Stimulated activated naive CD8-positive, alpha-beta T cell treated with anti-CD3 and anti-CD28 coated beads, Interleukin-15, Interleukin-2, amounts not matched to agents 100 U/mL and 50 U/mL, for 24 hours (primary cell): ENCODE results near the gene EID3.
A peak's percentile ranks its signal among the peaks of the same experiment; 100 is the strongest.
"Not testable (repeated sequence)": the region's sequence is repeated elsewhere in the genome, so short reads cannot be mapped to it uniquely, and the experiment has no call there.

ENCODE experiments used
- ATAC-seq: fragments of 150-1000 bp; cut with Tn5 transposase; one replicate; pipeline ENCODE4 v1.10.0; 2021
- DNase-seq: peaks from one replicate; pipeline ENCODE4 v3.0.0; 2021

EID3 gene

DNA sequence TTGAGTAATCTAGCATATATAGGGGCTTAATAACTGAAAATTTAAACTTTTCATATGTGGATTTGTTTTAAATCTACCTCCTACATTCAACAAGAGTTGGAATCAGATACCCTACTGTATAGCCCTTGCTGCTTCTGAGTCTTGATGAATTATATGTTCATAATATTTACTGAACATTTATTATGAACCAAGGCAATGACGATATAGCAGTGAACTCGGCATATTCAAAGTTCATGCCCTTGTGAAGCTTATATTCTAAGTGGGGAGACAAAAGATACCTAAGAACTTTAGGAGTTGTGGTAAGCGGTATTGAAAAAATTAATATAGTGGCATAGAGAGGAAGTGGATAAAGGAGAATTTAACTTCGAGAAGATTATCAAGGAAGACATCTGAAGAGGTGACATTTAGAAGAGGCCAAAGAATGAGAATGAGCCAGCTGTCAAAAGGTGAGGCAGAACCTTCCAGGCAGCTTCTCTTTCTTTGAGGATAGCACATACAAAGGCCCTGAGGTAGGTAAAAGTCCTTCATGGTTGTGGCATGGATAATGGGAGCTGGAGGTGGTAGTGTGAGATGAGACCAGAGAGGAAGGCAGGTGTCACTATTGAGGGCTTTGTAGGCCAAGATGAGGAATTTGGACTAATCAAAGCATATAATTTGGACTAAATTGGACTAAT, 10.2 kb downstream of the EID3 start:
- peak; percentile 36 for ATAC-seq
- no peak for DNase-seq

DNA sequence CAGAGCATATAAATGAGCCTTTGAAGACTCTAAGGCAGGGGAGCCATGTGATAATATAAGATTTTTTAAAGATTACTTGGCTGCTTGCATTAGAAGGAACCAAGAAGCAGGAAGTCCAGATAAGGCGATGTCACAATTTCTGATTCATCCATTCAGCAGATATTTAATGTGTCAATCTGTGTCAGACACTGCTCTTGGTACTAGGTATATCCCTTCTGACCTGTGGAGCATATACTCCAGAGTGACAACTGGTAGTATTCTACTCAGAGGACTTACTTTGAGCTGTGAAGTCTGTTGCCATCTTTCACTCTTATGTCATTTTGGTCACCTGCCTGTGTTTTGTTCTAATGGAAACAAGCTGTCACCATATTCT, 10.7 kb downstream of the EID3 start:
- ATAC-seq (no peak), DNase-seq (no peak)

DNA sequence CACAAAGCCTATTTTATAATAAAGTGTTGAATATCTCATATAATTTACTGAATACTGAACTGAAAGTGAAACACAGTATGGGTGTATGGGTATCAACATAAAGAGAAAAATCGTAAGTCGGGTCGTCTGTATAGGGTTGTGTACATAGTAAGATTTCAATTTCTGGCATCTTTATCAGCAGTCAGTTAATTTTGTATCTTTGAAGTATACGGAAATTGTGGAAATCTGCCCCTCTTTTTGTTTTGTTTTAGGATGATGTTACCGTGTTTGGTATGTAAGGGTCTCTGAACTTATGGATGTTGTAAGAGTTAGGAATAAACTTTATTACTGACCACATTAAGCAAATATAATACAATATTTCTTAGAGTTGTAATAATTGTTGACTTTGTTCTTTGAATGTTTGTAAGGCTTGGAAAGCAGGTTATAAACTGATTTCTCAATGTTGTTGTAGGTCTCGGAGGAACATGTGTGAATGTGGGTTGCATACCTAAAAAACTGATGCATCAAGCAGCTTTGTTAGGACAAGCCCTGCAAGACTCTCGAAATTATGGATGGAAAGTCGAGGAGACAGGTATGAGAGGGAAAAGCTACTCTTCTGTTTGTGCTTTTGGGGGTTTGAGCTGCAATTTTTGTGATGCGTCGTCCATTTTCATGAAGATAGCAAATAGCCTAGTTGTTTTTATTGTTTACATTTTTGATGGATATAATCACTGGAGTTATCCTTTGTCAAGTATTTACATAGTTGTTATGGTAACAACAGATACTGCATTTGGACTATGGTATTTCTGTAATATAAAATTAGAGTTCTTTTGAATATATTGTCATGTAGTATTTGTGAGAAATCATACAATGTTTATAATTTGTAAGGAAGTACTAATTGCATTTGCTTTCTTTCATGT, 12.0 kb downstream of the EID3 start:
- ATAC-seq: no peak
- DNase-seq: no peak

DNA sequence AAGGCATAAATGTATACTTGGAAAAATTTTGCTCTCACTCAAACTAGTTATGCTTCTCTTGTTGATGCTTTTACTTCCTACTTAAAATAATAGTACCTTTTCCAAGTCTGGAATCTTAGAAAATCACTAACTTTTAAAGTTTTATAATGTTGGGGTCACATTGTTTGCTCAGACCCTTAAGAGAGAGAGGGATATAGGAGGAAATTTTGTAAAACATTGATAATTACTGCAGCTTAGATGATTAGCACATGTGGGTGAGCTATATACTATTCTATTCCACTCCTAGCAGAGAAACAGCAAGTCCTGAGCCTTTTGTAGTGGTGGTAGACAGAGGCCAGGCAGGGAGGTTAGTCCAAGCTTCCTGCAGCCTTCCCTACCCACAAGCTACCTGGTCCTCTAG, 13.4 kb downstream of the EID3 start:
- DNase-seq: no peak
- ATAC-seq: no peak

DNA sequence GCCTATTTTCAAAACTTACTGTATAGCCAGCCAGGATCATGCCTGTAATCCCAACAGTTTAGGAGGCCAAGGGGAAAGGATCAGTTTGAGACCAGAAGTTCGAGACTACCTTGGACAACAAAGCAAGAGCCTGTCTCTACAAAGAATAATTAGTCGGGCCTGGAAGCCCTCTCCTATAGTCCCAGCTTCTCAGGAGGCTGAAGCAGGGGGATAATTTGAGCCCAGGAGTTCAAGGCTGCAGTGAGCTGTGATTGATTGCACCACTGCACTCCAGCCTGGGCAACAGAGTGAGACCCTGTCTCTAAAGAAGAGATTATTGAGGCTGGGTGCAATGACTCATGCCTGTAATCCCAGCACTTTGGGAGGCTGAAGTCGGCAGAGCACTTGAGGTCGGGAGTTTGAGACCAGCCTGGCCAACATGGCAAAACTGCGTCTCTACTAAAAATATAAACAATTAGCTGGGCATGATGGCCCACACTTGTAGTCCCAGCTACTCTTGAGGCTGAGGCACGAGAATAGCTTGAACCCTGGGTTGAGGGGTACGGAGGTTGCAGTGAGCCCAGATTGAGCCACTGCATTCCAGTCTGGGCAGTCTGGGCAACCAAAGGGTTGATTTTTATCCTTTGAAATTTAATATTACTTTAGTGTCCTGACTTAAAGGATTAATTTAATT, 14.1 kb downstream of the EID3 start:
- DNase-seq: no peak
- ATAC-seq: no peak

DNA sequence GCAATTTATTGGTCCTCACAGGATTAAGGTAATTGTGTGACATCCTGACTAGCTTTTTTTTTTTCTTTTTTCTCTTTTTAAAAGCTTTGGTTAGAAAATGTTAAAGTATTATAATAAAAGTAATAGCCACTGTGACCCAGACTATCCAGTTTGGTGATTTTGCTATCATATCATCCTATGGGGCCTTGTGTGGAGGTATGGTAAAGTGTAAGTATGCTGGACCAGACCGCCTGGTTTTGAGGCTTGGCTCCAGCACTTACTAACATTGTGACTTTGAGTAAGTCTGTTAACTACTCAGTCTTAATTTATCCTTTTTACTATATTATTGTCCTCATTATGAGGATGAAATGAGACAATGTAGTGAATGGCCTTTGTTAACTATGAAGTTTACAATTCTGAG, 15.5 kb downstream of the EID3 start:
- DNase-seq (no peak), ATAC-seq (no peak)

DNA sequence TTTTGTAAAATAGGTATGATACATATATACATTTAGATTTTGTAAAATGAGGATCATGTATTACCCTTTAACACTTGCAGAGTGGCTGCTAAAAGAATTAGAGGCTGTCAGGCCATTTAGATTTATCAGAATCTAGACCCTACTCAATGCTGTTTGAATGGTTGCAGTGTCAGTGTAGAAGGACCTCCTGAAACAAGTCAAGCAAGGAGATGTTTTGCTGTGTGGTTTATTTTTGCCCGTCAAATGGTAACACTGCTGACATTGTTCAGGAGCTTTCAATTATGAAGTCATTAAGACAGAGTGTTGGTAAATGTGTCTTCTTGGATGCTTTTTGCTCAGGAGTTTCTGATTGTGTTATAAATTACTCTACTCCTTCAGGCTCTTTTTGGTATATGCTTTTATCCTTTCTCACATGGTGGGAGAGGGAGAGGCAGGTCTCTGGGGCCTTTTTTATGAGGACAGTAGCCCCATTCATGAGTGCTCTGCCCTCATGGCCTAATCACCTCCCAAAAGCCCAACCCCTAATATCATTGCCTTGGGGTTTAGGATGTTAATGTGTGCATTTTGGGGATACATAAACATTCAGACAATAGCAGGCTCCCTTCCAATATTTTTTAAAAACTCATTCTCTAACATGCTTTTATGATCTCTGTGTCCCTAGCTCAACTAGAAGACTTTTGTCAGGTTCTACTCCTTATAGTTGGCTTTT, 16.5 kb downstream of the EID3 start:
- no peak for ATAC-seq
- DNase-seq: no peak

DNA sequence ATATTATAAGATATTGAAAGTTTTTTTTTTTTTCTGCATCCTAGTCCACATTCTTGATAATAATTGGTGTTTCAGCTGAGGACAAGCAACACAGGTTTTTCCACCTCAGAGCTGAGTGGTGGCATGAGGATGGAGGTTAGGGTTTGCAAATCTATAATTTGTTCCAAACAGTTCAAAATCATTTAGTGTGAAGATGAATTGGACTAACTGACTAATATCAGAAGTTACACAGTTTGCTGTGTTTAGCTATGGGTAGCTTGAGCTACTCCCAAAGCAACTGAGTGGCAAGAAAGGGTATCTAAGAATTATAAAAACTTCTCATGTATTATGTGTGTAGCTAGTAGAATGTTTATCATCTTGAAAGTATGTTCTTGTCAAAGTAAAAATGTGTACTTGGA, 17.1 kb downstream of the EID3 start:
- DNase-seq (no peak), ATAC-seq (no peak)

DNA sequence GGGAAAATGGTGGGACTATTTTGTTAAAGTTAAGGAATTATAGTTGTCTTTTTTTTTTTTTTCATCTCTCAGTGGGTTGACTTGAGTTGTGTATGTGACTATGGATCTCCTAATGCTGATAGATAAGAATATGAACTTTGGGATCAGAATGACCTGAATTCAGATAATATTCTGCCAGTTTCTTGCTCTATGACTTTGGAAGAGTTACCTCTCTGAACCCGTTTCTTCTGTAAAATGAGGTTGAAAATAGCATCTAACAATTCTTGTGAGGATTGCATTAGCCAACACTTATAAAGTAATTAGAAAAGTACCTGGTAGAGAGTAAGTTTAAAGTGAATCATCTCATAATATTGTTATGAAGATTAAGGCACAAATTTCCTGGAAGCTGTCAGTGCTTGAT, 18.4 kb downstream of the EID3 start:
- no peak for ATAC-seq
- DNase-seq: no peak

DNA sequence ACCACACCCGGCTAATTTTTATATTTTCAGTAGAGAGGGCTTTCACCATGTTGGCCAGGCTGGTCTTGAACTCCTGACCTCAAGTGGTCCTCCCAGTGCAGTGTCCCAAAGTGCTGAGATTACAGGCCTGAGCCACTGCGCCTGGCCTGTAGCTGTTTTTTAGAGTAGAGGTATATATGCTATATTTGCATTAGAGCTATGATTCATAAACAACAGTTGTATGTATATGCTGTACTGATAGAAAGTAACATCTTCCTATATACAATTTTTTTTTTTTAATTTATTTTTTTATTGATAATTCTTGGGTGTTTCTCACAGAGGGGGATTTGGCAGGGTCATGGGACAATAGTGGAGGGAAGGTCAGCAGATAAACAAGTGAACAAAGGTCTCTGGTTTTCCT, 19.0 kb downstream of the EID3 start:
- DNase-seq, ATAC-seq: not testable (repeated sequence)

DNA sequence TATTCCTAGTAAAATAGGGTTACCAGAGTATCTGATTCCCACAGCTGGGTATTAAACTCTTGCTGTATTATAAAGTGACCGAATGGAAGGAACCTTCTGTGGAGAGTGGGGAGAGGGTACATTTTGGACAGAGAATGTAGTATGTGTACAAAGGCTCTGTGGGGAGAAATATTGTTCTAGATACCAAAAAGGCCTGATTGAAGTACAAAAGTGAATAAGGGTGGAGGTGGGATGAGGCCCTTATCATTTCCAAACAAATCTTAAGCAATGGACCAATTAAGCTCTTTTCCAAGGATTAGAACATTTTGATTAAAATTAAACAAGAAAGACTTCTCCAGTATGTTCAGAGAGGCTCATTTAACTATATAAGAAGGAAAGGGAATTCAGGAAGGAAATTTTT, 20.4 kb downstream of the EID3 start:
- DNase-seq: no peak
- no peak for ATAC-seq

DNA sequence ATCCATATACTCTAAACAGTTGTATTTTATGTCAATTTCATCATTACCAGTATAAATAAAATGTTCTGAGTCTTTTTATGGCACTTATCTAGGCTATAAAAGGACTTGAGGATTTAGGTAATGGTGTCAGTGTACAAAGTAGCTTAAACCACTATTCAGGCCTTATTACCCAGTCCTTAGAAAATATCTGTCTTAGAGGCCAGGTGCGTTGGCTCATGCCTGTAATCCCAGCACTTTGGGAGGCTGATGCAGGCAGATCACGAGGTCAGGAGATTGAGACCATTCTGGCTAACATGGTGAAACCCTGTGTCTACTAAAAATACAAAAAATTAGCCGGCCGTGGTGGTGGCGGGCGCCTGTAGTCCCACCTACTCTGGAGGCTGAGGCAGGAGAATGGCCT, 24.7 kb downstream of the EID3 start:
- DNase-seq, ATAC-seq: not testable (repeated sequence)

DNA sequence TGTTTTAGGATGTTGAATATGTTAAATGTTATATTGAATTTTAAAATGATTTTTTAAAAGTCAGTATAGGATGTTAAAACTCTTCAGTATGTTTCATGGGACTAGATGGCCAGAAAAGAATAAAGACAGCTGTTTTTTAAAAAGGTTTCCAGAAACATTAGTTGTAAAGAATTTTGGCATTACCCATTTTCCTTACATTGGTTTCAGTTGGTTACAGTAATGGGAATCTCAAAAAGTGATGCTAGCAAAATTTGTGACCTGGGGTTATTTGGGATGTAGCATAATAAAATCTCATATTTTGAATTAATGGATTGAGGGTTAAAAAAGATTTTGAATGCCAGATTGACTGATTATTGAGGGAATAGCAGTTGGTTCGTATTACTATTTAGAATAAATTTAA, 25.3 kb downstream of the EID3 start:
- no peak for ATAC-seq
- no peak for DNase-seq

DNA sequence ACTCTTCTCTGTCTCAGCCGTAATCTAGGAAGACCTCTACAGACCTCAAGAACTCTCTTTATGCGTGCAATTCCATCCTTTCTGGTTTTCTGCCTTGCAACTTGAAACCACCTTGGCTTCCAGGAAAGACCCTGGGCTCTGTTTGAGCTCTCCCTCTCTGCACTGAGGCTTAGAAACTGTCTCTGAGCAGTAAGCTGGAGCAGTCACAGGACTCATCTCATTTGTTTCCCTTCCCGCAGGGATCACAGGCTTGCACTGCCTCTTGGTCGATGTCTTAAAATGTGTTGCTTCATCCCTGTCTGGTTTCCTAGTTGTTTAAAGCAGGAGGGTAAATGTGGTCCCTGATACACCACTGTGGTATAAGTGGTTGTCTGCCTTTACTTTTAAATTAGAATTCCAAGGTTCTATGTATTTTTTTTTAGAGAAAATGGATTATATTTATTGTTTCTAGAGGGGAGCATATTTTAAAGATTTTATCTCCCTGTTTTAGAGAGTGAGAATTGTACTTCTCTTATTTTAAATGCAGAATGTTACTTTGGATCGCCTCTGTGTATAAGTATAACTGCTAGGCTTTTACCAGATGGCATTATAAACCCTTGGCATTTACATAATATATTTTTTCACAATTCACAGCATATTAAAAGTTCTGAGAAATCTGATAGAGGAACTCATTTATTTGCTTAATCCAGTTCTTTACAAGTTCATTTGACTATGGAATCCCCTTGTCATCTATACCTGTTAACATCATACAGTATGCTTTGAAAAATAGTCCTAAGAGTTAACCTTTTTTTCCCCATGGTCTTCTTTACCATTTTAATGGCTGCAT, 26.4 kb downstream of the EID3 start:
- no peak for ATAC-seq

DNA sequence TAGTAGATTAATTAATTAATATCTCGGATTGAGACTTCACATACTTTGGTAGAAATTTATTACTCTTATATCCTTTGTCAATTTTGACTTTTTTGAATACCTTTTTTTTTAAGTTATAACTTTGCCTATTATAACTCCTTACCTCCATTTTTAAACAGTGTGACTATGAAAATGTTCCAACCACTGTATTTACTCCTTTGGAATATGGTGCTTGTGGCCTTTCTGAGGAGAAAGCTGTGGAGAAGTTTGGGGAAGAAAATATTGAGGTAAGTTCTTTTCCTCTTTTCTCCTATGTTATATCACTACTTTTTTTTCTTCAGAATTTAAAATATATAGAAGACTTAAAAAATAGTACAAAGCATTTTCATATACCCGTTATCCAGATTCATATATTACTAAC, 27.8 kb downstream of the EID3 start:
- ATAC-seq (no peak), DNase-seq (no peak)

More for the DNA sequence above, 26.4 kb downstream of the EID3 start:
- DNase-seq: no peak

DNA sequence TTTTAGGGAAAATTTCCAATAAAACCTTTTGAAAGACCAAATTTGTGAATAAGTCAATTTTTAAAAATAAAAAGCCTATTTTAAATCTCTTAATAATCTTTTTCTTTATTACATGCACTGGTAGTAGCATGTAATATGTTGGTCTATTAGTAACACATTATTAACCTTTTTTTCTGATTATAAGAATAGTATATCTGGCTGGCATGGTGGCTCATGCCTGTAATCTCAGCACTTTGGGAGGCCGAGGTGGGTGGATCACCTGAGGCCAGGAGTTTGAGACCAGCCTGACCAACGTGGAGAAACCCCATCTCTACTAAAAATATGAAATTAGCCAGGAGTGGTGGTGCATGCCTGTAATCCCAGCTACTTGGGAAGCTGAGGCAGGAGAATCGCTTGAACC, 28.7 kb downstream of the EID3 start:
- DNase-seq, ATAC-seq: not testable (repeated sequence)

DNA sequence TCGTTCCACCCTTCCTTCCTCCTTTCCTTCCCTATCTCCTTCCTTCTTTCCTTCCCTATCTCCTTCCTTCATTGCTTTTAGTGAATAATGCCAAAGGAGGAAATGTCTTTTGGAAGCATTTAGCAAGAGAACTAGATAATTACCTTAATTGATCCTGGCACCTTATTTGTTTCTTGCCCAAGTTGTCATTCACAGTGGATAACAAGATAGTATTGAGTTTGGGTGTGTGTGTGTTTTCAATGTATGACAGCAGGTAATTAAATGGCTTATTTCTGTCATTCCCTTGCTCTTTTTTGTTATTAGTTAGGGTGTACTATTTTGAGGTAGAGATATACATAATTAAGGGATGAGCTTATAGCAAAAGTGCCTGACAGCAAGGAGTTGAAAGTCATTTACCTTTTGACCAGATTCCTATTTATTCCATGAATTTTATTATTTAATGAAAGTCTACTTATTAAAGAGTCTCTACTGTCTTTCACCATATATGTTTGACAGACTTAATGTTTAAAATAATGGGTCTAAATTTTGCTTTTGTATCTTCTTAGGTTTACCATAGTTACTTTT, 30.2 kb downstream of the EID3 start:
- DNase-seq (no peak), ATAC-seq (no peak)

DNA sequence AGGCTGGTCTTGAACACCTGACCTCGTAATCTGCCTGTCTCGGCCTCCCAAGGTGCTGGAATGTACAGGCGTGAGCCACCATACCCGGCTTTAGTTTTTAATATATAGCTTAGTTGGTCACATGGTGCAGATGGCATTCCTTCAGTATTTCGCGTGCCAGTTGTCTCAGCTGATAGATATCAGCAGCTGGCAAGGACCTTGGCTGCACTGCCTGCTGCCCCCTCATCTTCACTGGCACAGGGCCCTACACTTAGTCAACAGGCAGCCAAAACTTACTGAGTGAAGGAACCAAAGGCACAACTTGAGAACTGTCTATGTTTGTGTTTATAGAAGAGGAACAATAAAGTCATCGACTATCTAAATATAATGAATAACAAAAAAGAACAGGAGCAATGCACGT, 31.0 kb downstream of the EID3 start:
- ATAC-seq: no peak

DNA sequence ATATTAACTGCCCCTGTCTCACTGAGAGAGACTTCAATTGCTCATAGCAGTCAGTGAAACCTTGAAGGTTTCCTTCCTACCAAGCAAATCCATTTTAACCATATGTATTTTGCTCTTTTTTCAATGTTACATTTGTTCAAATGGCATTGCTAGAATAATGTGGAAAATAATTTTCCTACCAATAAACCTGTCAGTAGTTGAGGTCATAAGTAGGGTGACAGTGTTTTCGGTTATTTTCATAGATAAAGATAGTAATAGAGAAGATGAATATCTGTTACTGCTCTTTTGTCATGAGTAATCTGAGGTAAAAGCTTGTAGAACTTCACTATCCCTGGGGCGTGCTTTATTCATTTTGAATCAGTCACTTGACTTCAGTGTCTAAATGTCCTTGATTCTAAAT, 32.6 kb downstream of the EID3 start:
- ATAC-seq (no peak), DNase-seq (no peak)

More for the DNA sequence above, 31.0 kb downstream of the EID3 start:
- DNase-seq: no peak

DNA sequence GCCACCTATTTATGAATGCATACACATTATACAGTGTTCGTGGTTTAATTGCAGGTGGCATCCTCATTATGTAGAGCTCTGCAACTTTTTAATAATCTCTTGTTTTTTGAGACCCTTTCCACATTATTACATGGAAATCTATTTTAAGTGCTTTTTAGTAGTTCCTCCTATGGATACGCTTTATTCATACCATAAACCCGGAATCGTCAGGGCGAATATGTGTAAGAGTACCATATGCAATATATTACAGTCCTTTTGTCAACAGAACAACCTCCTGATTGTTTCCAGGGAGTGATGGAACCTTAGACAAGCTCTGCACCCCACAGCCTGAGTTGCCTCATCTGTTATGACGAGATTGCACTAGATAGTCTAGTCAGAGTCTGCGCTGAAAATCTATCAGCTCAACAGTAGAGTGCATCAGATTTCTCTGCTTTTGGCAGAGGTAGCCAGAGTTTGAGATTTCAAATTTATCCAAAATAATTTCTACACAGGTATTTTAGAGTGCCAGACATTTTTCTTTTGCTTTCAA, 33.6 kb downstream of the EID3 start:
- ATAC-seq: no peak
- DNase-seq: no peak

DNA sequence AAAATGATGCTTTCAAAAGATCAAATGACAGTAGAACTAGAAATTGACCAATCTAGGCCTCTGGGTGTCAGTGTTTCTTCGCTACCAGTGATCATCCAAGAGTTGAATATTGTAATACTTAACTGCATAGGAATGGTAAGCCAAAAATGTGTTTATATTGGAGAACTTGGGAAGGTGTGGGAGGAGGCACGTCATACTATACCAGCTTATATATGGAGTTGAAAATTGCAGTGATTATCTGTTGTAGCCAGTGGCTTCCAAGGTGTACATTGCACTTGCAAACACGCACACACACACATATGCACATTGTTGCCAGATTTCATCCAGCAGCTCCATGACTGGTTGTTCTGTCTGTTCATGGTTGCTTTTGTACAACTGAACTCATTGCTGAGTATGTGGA, 36.1 kb downstream of the EID3 start:
- no peak for ATAC-seq
- DNase-seq: no peak
